Smooth muscle cell (in vitro differentiated cells): ENCODE results near the gene ERMARD. TPM values are rescaled to one million over a fixed set of nuclear protein-coding genes. Genes with fewer than 3 reads are reported as not detected.

ENCODE experiments used
- DNase-seq: peaks from one replicate; lab custom pipeline; 2025; ENCODE audit not compliant: unreplicated experiment; lab: John Stamatoyannopoulos, UW
- H2AFZ ChIP-seq: fragments of 200-600 bp; sonication (generic); 2 replicates; pipeline ENCODE4 v1.6.0; 2016; ENCODE audit warnings: antibody characterized with exemption, low read depth, mild to moderate bottlenecking
- H3F3A ChIP-seq: fragments of 200-600 bp; sonication (generic); 2 replicates; pipeline ENCODE4 v1.6.0; 2017; ENCODE audit warnings: antibody characterized with exemption, low read depth
- H3K27ac ChIP-seq: fragments of 200-600 bp; sonication (generic); 2 replicates; pipeline ENCODE4 v1.5.1; 2016; ENCODE audit warnings: low read depth, mild to moderate bottlenecking
- H3K27me3 ChIP-seq: fragments of 200-600 bp; sonication (generic); 2 replicates; pipeline ENCODE4 v1.6.1; 2016; ENCODE audit warnings: low read depth, mild to moderate bottlenecking
- H3K36me3 ChIP-seq: fragments of 200-600 bp; sonication (generic); 2 replicates; pipeline ENCODE4 v1.5.1; 2016; ENCODE audit warnings: low read depth
- H3K4me1 ChIP-seq: fragments of 200-600 bp; sonication (generic); 2 replicates; pipeline ENCODE4 v1.5.1; 2016; ENCODE audit warnings: low read depth
- H3K4me2 ChIP-seq: fragments of 200-600 bp; sonication (generic); 2 replicates; pipeline ENCODE4 v1.6.0; 2016; ENCODE audit warnings: mild to moderate bottlenecking
- H3K4me3 ChIP-seq: fragments of 200-600 bp; sonication (generic); 2 replicates; pipeline ENCODE4 v1.5.1; 2016; ENCODE audit warnings: mild to moderate bottlenecking
- H3K79me2 ChIP-seq: fragments of 200-600 bp; sonication (generic); 2 replicates; pipeline ENCODE4 v1.6.0; 2016; ENCODE audit warnings: low read depth, mild to moderate bottlenecking
- H3K9ac ChIP-seq: fragments of 200-600 bp; sonication (generic); 2 replicates; pipeline ENCODE4 v1.6.0; 2016; ENCODE audit warnings: low read depth
- H3K9me3 ChIP-seq: fragments of 200-600 bp; sonication (generic); replicated peaks from 2 replicates; pipeline ENCODE4 v1.5.1; 2016; ENCODE audit warnings: low read depth
- H4K20me1 ChIP-seq: fragments of 200-600 bp; sonication (generic); 2 replicates; pipeline ENCODE4 v1.6.0; 2016; ENCODE audit warnings: low read depth
- CTCF ChIP-seq: fragments of 200-600 bp; sonication (generic); IDR thresholded peaks from 2 replicates; pipeline ENCODE4 v1.5.1; 2017; ENCODE audit warnings: borderline replicate concordance, mild to moderate bottlenecking, antibody characterized with exemption; ENCODE audit not compliant: insufficient read depth, poor library complexity, severe bottlenecking
- WGBS: methylation state at CpG from one replicate; pipeline ENCODE4 v1.1.7; 2016; ENCODE audit warnings: low lambda C conversion rate; 5-methylcytosine and 5-hydroxymethylcytosine counted together
- polyA plus RNA-seq: library from polyadenylated mRNA; unstranded; fragments of >200 nt; fragmentation: Nextera tagmentation; extraction: Ambion mirVana; gene quantifications from 2 replicates; pipeline ENCODE4 v1.2.1, GENCODE V29; 2016
- total RNA-seq: library from RNA; depleted of rRNA; stranded (reverse); fragments of >200 nt; gene quantifications from 2 replicates; pipeline ENCODE4 v1.2.3, GENCODE V29; 2014

Gene ERMARD
- total and polyA plus RNA-seq, 2 experiments from 2014 or later, result 23.2 to 55.9 TPM

DNA sequence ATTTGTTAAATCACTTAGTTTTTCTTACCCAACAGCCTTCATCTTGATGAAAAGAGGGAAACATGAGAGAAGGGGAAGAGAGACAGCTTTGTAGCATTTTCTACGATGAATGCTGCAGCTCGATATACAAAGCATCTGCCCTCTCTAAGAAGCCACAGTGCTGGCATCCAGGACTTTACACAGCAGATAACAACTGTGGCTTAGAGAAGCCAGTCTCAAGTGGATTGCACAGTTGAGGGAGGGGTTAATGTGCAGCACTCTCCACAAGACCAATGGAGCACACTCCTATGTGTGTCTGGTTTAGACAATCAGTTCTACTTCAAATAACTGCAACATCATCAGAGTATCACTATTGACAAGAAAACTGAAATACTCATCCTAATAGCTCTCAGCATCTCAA is 43.6 kb upstream of the ERMARD start:
- H3K4me2 ChIP-seq, result no peak overlapping the region
- H2AFZ ChIP-seq, result no peak overlapping the region
- H3K79me2 ChIP-seq, result peaks cover 21% of the 10 kb centered on the region
- no peak overlapping the region for H3K27ac ChIP-seq
- no peak overlapping the region for H3K9ac ChIP-seq
- peaks cover 22% of the 10 kb centered on the region for H3K4me1 ChIP-seq
- no peak for TF ChIP-seq CTCF
- H3K36me3 ChIP-seq, result peaks cover 19% of the 10 kb centered on the region
- no peaks in the 10 kb centered on the region for H3K27me3 ChIP-seq
- H4K20me1 ChIP-seq, result peaks cover 17% of the 10 kb centered on the region
- peaks cover 7% of the 10 kb centered on the region for H3F3A ChIP-seq
- no peak overlapping the region for H3K4me3 ChIP-seq
- no peak for DNase-seq
- WGBS, result 60% methylated on average over 2 of the region's 2 CpGs
- H3K9me3 ChIP-seq, result no peaks in the 10 kb centered on the region

- H3K4me2 ChIP-seq, result no peak overlapping the region
- H3K4me3 ChIP-seq, result no peak overlapping the region
- peaks cover 2% of the 10 kb centered on the region for H4K20me1 ChIP-seq
- peaks cover 7% of the 10 kb centered on the region for H3F3A ChIP-seq
- no peaks in the 10 kb centered on the region for H3K27me3 ChIP-seq
- peaks cover 7% of the 10 kb centered on the region for H3K4me1 ChIP-seq
- no peaks in the 10 kb centered on the region for H3K9me3 ChIP-seq
- H3K79me2 ChIP-seq, result peaks cover 6% of the 10 kb centered on the region
- H2AFZ ChIP-seq, result no peak overlapping the region
- no peak for DNase-seq
- no peak overlapping the region for H3K27ac ChIP-seq
- no peak overlapping the region for H3K9ac ChIP-seq
- peaks cover 19% of the 10 kb centered on the region for H3K36me3 ChIP-seq
- no peak for TF ChIP-seq CTCF
These were observed 42.1 kb upstream of the ERMARD start for GRCh38 chr6:169709293-169709692.

- 84% methylated on average over 3 of the region's 3 CpGs for WGBS
- TF ChIP-seq CTCF, result no peak
- no peak overlapping the region for H2AFZ ChIP-seq
- H3K4me1 ChIP-seq, result no peaks in the 10 kb centered on the region
- H3F3A ChIP-seq, result peaks cover 7% of the 10 kb centered on the region
- H3K9me3 ChIP-seq, result no peaks in the 10 kb centered on the region
- H3K79me2 ChIP-seq, result peaks cover 4% of the 10 kb centered on the region
- H3K4me2 ChIP-seq, result no peak overlapping the region
- no peak for DNase-seq
- no peak overlapping the region for H3K4me3 ChIP-seq
- H3K27me3 ChIP-seq, result no peaks in the 10 kb centered on the region
- H3K27ac ChIP-seq, result no peak overlapping the region
- no peaks in the 10 kb centered on the region for H4K20me1 ChIP-seq
- H3K36me3 ChIP-seq, result peaks cover 19% of the 10 kb centered on the region
- no peak overlapping the region for H3K9ac ChIP-seq
These were observed 41.4 kb upstream of the ERMARD start for GRCh38 chr6:169710009-169710408.

DNA sequence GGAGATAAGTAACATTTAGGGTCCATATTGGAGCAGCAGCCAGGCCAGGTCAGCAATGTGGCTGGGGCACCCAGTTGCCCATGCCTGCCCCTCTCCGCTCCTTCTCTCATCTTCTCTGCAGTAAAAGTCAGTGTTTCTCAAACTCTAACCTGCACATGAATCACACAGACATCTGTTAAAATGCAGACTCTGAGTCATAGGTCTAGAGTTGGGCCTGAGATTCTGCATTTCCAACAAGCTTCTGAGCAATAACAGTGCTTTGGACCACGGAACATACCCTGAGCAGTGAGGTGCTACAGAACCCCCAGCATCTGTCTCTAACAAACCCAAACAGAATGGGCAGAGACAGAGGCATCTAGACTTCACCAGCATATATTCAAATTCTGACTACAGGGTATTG is 37.2 kb upstream of the ERMARD start:
- H3K79me2 ChIP-seq, result peaks cover 14% of the 10 kb centered on the region
- WGBS, result 86% methylated on average over 2 of the region's 2 CpGs
- no peak for TF ChIP-seq CTCF

More for the DNA sequence above, 37.2 kb upstream of the ERMARD start:
- Histone ChIP-seq H3K36me3 (peaks cover 19% of the 10 kb centered on the region), H3K4me2 (no peak overlapping the region), H4K20me1 (peaks cover 23% of the 10 kb centered on the region), H2AFZ (no peak overlapping the region), H3K9ac (no peak overlapping the region), H3K27me3 (no peaks in the 10 kb centered on the region), H3K4me3 (no peak overlapping the region), H3K4me1 (no peaks in the 10 kb centered on the region), H3K27ac (peak overlapping the region; percentile 8), H3K9me3 (no peaks in the 10 kb centered on the region), H3F3A (peaks cover 7% of the 10 kb centered on the region)
- DNase-seq, result no peak
